Measurements from ENCODE around the gene SBK3.

- TF ChIP-seq HDAC6 (IDR thresholded peaks at IDR 0.05; ENCODE audit: low read depth, low read length) = no peak
- no peak for TF ChIP-seq RBBP5 (IDR thresholded peaks at IDR 0.05; ENCODE audit: borderline replicate concordance, low read depth, low read length)
- no peak for TF ChIP-seq RFX5 (IDR thresholded peaks at IDR 0.05; ENCODE audit: borderline replicate concordance, low read depth, low read length)
- no peak for TF ChIP-seq ATF3 (IDR thresholded peaks at IDR 0.05; ENCODE audit: insufficient read depth, low read depth, low read length)
- TF ChIP-seq CTBP2 (IDR thresholded peaks at IDR 0.05; ENCODE audit: borderline replicate concordance, insufficient read depth, insufficient read length, low read length) = no peak
- TF ChIP-seq POLR2A (IDR thresholded peaks at IDR 0.05; ENCODE audit: control extremely low read depth in 1 of 2, low read depth in 2 of 2, low read length in 2 of 2) = no peak
- TF ChIP-seq CTCF (IDR thresholded peaks at IDR 0.05; ENCODE audit: control extremely low read depth in 1 of 3, insufficient read depth in 1 of 3, low read depth in 1 of 3, low read length in 3 of 3) = no peak
- TF ChIP-seq, protein P1, sequence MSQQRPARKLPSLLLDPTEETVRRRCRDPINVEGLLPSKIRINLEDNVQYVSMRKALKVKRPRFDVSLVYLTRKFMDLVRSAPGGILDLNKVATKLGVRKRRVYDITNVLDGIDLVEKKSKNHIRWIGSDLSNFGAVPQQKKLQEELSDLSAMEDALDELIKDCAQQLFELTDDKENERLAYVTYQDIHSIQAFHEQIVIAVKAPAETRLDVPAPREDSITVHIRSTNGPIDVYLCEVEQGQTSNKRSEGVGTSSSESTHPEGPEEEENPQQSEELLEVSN (IDR thresholded peaks at IDR 0.05) = no peak
- no peak for TF ChIP-seq TBP (IDR thresholded peaks at IDR 0.05; ENCODE audit: low read depth, low read length)
- TF ChIP-seq YY1 (IDR thresholded peaks at IDR 0.05; ENCODE audit: low read depth, low read length) = no peak
- no peak for TF ChIP-seq EZH2 (IDR thresholded peaks at IDR 0.05; ENCODE audit: low read depth, low read length, severe bottlenecking)
- TF ChIP-seq RAD21 (IDR thresholded peaks at IDR 0.05 in 1 of 2, conservative IDR thresholded peaks at IDR 0.05 in 1 of 2; ENCODE audit: low read depth in 2 of 2, low read length in 2 of 2) = no peak
- TF ChIP-seq GABPA (IDR thresholded peaks at IDR 0.05; ENCODE audit: borderline replicate concordance, insufficient read depth, low read length) = no peak
- TF ChIP-seq SRF (IDR thresholded peaks at IDR 0.05; ENCODE audit: low read depth, low read length) = no peak
Observed at GRCh38 chr19:55536366-55536765, 9.0 kb downstream of the SBK3 start.
